NCI-H2081 (cell line): ENCODE data around the gene IL1B.
A peak's percentile ranks its signal among the peaks of the same experiment; 100 is the strongest.

Experiments
- DNase-seq, 2 experiments: peaks; one replicate each; lab custom pipeline; 2025; lab: John Stamatoyannopoulos, UW

Gene IL1B

DNA sequence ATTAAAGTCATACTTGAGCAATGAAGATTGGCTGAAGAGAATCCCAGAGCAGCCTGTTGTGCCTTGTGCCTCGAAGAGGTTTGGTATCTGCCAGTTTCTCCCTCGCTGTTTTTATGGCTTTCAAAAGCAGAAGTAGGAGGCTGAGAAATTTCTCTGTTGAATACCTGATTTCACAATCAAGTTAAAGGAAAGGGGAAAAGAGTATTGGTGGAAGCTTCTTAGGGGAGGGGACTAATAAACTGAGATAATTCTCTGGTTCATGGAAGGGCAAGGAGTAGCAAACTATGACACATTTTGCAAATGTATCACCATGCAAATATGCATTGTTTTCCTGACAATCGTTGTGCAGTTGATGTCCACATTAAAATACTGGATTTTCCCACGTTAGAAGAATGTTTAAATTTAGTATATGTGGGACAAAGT lies at the start of gene IL1B:
Gene IL1B (minus strand): TSS at position 85 of the 423 bp plus-strand sequence. CDS start 550 bp downstream, outside the sequence.
- DNase-seq: no peak

- no peak for DNase-seq
Observed at GRCh38 chr2:112886291-112886690, 49.7 kb upstream of the IL1B start.

DNA sequence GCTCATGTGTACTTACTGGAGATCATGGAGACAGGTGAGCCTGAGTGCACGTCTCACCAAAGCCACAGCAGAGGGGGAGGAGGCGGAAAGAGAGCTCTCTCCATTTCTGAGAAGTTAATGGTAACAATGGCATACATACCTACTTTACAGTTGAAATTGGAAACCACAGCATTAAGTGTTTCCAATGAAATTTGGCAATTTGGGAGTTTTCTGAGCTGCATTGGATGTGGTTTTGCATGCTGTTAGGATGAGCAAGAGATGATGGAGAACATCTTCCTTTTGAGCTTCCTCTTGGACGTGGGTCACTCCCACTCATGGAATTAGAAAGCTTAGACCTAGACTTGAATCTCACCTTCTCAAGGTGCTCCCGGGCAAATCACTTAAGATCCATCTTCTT lies 48.9 kb upstream of the IL1B start:
- DNase-seq: no peak

- DNase-seq: no peak
Observed at GRCh38 chr2:112884869-112885505, 48.4 kb upstream of the IL1B start.

GRCh38 chr2:112883669-112884068 lies 47.1 kb upstream of the IL1B start:
- no peak for DNase-seq

DNA sequence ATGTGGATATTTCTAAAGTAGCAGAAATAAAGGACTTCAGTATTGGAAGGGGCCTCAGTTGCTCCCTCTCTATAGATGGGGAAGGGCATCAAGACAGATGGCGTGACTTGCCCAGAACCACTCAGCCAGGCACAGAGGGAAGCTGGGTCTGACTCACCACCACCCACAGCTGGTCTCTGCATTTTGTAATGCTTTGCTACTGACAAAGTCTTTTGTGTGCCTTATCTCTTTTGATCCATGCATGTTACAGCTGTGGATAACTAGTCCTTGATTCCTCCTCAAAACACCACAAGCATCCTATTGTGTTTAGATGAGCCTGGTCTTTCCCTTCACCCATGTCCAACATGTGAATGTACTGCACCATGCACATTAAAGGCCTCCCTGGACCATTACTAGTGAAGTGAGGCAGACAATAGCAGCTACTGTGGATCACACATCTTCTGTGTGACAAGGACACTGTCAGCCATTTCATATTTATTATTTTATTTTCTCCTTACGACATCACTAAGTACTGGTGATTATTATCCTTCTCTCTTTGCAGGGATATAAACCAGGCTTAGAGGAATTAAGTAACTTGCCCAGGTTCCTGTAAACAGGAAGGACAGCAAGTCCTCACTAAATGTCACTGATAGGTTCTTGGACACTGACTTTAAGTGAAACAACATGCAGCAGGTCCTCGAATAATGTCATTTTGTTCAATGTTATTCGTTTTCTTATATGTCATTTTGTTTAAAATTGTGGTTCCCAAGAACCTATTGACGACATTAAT lies 44.8 kb upstream of the IL1B start:
- DNase-seq: no peak

DNA sequence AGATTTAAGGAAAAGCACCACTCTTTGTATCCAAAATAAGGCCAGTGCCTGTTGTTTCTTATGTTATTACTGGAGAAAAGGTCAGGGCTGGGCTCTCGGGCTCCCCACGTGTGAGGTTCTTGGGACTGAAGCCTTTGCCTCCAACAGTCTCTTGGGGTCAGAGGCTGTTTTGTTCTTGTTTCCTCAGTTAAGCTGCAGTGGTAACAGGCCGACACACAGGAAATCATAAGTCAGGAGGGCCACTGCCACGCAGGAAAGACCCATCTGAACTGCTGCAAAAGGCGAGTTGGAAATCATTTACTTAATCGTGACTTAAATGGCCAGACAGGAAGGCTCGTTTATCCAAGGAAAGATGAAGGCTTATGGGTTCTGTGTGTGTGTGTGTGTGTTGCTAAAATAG lies 44.1 kb upstream of the IL1B start:
- no peak for DNase-seq

DNA sequence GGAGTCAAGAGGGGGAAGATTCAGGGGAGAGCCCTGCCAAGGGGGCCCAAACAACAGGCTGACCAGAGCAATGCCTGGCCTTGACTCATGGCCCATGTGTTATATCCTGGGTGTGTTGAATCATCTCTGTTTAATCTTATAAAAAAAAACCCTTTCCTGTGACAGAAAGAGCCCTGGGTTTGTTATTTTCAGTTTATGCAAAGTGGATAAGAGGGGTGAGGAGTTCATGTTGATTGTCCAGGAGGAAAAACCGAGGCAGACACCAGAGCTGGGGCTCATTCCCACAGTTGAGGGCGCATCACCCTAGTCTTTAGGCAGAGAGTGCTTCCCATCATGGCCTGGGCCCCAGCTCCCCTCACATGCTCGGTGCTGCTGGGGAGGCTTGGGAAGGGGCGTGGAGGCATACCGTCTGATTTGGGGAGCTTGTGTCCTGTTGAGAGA lies 43.5 kb upstream of the IL1B start:
- no peak for DNase-seq

DNA sequence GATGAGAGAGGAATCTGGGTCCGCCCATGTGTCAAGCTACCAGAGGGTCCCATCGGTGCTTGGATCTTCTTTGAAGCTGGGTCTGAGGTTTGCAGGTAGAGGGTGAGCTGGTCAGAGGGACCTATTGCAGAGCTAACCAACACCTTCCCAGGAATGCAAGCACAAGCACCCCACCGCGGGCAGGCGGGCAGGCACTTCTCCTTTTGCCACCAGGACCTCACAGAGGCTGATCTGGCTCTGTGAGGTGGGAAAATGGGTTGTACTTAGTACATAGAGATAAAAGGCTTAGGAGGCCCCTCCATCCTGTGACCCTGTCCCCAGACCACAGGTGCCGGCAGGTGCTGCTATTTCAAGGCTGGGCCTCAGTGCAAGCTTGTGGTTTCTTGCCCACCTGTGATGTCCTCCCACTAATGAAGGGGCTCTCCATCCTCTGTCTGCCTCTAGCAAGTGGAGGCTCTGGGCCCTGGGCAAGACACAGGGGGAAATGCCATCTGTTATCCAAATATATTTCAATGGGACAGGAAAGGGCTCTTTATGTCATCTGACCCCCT lies 43.0 kb upstream of the IL1B start:
- DNase-seq: no peak

DNA sequence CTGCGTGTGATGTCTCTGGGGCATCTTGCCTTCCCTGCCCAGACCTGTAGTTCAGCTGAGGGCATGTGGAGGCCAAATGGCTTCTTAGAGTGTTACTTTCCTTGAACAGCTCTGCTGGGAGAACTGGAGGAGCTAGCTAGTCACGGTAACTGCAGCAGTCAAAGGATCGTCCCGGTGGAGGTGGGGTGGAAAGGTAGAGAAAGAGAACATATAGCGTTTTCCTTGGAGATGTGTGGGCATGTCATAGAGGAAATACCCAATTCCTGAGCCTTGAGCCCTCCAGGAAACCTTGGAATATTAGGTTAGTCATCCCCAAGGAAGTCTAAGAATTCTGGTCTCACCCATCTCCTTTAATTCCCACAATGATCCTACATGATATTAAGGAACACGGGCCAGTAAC lies 40.8 kb upstream of the IL1B start:
- no peak for DNase-seq

GRCh38 chr2:112876971-112877361 lies 40.4 kb upstream of the IL1B start:
- DNase-seq: no peak

DNA sequence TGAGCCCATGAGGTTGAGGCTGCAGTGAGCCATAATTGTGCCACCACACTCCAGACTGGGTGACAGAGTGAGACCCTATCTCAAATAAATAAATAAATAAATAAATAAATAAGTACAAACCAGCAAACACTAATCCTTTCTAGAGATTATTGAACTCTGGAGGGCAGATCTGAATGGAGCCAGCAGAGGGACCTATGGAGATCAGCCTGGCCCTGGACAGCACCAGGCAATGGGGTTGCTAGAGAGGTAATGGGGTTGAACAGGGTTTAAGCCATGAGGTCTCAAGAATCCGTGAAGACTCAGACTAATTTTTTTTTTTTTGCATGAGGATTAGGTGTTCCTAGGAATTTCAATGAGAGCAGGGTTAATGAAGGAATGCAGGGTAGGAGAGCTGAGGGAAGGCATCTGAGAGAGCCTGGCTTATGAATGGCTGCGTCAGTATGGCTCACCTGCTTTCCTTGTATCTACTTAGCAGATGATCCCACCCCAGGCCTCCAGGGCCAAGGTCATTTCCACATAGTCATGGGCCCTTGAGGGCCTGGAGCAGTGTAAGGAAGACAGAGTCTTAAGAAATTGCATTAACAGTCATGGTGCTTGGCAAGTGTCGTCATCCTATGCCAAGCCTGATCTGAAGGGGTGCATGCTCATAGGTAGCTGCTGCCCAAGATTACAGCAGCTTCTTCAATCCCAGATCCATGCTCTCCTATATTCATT lies 39.8 kb upstream of the IL1B start:
- no peak for DNase-seq

DNA sequence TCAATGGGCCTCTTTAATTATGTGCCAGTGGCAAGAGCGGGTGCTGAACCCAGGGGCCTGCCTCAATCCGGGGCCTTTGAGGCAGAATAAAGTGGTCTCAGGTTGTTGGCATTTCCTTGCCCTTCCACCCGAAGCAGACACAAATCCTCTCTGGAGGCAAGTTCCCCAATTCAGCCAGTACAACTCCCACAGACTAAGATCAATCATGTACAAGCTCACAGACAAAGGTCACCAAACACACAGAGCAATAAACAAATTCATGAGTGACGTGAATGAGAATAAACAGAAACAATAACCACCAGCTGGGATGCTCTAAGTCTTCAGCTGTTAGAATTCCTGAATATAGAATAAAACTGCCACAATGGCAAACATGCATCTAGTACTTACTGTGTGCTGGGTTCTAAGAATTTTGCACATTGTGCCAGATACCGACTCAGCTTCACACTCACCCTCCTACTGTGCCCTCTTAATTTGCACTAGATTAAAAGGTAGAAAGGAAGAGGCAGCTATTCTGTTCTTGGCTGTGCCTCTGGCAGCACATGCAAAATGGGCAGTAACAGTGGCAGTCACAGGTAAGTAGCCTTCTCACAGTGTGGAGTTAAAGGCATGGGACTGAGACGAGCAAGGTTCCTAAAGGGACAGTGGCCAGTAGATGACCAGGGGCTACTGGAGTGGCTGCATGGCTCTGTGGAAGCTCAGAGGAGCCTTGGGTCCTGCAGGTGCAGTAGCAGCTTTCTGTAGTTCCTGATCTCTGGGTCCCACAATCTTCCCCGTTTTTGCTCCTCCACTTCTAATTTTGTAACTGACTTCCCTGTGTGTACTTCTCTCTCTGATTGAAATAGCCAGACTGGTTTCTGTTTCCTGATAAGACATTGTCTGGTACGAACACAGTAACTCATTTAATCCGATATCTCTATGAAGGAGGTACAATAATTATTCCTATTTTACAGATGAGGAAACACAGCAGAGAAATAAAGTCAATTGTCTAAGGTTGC lies 34.6 kb upstream of the IL1B start:
- no peak for DNase-seq

DNA sequence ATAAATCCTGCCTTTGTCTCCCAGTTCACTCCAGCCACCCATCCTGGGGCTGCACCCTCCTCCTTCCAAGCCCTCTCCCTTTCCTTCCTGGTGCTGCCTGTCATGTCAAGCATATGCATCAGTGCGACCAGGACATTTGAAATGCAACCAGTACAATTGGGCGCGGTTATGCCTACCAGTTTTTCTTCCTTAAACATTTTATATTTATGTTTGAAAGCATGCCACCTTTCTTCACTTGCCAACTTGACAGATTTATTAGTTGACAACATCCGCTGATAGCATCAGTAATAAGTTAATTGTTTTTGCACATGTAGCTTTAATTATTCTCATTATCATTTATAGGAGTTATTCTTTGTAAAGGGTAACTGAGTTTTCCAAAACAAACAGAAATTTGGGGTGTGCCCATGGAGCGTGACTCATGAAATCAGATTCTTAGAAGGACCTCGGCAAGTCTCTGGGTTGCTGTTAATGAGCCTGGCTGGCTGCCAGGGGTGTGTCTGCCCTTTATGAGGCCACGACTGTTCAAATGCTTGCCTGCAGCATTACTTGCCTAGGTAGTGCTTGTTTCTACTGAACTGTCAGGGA lies 32.8 kb upstream of the IL1B start:
- DNase-seq: peak; percentile 36 to 76

GRCh38 chr2:112867701-112868631 lies 31.4 kb upstream of the IL1B start:
- no peak for DNase-seq

- no peak for DNase-seq
Observed at GRCh38 chr2:112866128-112866835, 29.7 kb upstream of the IL1B start.

- no peak for DNase-seq
Observed at GRCh38 chr2:112864072-112864471, 27.5 kb upstream of the IL1B start.

- DNase-seq: peak; percentile 5 to 13
Observed at GRCh38 chr2:112859406-112860183, 23.0 kb upstream of the IL1B start.
